Right atrium auricular region (tissue), 2 donors: Measurements from ENCODE around the gene CATSPER3. TPM values are rescaled to one million over a fixed set of nuclear protein-coding genes. Genes with fewer than 3 reads are reported as not detected.

Source experiments
- DNase-seq: peaks from one replicate; pipeline ENCODE4 v3.0.0-alpha.2; 2019; ENCODE audit warnings: low spot score
- H3K27ac ChIP-seq, 2 donors: fragments of 200-600 bp; sonication (generic); 1 replicate in 1 of 2; 2 replicates in 1 of 2; pipeline ENCODE4 v1.5.1; 2016 to 2019
- H3K27me3 ChIP-seq, 2 donors: fragments of 200-600 bp; sonication (generic); one replicate each; pipeline versions ENCODE4 v1.5.1 to v1.6.0; 2017 to 2019
- H3K36me3 ChIP-seq: fragments of 200-600 bp; sonication (generic); one replicate; pipeline ENCODE4 v1.5.1; 2016
- H3K4me1 ChIP-seq, 2 donors: fragments of 200-600 bp; sonication (generic); one replicate each; pipeline versions ENCODE4 v1.5.1 to v1.6.0; 2017 to 2019
- H3K4me3 ChIP-seq, 2 donors: fragments of 200-600 bp; sonication (generic); 1 replicate in 1 of 2; 2 replicates in 1 of 2; pipeline ENCODE4 v1.5.1; 2017 to 2019; ENCODE audit warnings: mild to moderate bottlenecking in 1 of 2, moderate library complexity in 1 of 2
- H3K9me3 ChIP-seq, 2 donors: fragments of 200-600 bp; sonication (generic); one replicate each; pipeline ENCODE4 v1.5.1; 2019
- total RNA-seq, 2 donors: library from RNA; depleted of rRNA; stranded (reverse); fragments of >200 nt; gene quantifications; one replicate each; pipeline ENCODE4 v1.1.0, GENCODE V29; 2016
- TF ChIP-seq, protein P1 (sequence below), 2 donors: fragments of 200-600 bp; sonication (generic); IDR thresholded peaks; one replicate each; pipeline ENCODE4 v1.5.1; 2019; ENCODE audit warnings: antibody characterized with exemption in 2 of 2

CATSPER3 gene
- total RNA-seq, 2 donors from 2014 or later = 0.39 to 0.44 TPM

DNA sequence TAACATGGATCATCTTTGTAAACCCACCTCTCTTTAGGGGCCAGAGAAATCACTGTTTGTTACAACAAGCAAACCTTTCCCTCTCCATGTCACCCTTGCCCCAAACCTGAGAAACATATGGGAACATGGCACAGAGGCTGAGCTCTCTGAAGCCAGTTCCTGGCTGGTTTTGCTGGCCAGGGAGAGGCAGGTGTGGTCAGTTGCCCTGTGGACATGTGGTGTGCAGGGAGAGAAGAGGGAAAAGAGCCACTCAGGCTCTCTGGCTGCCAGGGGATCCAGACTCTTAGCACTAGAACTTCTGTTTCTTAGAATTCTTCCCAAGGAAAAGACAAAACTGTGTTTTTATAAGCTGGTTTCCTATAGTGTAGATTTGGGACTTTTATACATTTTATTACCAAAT, 4.6 kb upstream of the CATSPER3 start:
- Histone ChIP-seq H3K27me3 (no peaks in the 10 kb centered on the region), H3K4me1 (no peaks in the 10 kb centered on the region), H3K9me3 (no peaks in the 10 kb centered on the region), H3K36me3 (peaks cover 14% of the 10 kb centered on the region), H3K27ac (no peak overlapping the region), H3K4me3 (no peak overlapping the region)
- no peak for DNase-seq
- TF ChIP-seq, protein P1, sequence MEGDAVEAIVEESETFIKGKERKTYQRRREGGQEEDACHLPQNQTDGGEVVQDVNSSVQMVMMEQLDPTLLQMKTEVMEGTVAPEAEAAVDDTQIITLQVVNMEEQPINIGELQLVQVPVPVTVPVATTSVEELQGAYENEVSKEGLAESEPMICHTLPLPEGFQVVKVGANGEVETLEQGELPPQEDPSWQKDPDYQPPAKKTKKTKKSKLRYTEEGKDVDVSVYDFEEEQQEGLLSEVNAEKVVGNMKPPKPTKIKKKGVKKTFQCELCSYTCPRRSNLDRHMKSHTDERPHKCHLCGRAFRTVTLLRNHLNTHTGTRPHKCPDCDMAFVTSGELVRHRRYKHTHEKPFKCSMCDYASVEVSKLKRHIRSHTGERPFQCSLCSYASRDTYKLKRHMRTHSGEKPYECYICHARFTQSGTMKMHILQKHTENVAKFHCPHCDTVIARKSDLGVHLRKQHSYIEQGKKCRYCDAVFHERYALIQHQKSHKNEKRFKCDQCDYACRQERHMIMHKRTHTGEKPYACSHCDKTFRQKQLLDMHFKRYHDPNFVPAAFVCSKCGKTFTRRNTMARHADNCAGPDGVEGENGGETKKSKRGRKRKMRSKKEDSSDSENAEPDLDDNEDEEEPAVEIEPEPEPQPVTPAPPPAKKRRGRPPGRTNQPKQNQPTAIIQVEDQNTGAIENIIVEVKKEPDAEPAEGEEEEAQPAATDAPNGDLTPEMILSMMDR (IDR thresholded peaks at IDR 0.05) = no peak

DNA sequence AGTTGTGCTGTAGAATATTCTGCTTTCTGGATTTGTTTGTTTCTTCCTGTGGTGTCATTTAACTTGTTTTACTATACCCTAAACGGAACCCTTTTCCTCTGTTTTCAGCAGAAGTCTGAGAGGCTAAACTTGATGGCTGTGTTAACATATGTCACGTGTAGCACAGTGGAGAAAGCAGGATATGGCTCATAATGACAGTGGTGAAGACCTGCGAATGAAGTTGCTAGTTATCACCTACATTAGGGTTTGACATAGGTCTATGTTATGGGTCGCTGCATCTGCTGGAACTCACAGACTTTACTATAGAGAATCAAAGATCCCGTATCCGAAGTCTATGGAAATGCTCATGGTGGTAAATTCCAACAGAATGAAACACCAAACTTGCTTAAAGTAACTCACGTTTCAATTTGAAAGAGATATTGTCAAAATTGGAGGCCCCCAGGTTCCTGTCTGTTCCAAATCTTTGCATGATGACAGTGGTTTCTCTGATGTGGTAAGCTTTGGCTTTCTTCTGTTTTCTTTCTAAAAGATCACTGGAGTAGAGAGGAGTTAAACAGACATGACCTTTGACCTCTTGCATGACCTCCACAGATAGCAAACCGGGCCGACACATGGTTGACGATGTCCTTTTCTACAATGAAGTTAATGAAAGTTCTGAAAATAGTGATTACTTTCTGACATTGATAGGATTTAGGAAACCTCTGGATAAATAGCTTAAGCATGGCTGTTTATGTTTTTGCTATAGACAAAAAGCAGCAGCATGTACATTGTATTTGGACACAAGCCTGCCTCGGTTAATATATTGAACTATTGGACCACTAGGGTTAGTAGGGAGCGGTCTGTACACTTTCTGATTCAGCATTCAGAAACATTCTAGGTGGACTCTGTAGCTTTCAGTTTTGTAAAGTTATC, 3.1 kb upstream of the CATSPER3 start:
- DNase-seq = no peak
- no peak overlapping the region for H3K27ac ChIP-seq
- no peaks in the 10 kb centered on the region for H3K4me1 ChIP-seq
- no peak overlapping the region for H3K4me3 ChIP-seq
- H3K36me3 ChIP-seq = peaks cover 14% of the 10 kb centered on the region
- no peaks in the 10 kb centered on the region for H3K27me3 ChIP-seq
- H3K9me3 ChIP-seq = no peaks in the 10 kb centered on the region
- TF ChIP-seq, protein P1 (IDR thresholded peaks at IDR 0.05) = no peak

DNA sequence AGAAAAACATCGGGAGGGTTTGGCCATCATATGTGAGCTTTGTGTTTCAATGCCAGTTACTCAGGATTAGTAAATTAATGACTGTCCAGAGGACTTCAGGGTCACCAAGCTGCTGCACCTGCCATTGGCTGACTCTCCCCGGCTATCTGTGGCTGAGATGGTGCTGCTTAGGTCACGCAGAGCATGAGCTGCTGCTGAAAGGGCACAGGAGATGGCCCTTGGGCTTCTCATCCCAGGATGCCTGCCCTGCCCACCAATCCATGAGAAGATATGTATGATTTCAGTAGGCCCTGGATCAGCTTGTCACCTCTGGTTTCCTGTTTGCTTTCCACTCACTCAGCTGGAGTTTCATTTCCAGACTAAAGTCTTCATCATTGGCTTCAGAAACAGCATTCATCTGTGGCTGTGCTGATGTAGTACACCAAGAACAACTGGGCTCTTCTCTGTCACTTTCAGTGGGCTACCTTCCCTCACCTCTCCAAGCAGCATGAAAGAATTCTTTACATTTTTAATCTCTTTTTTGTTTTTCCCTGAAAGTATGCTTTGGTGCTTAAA, 2.4 kb upstream of the CATSPER3 start:
- no peaks in the 10 kb centered on the region for H3K27me3 ChIP-seq
- no peak overlapping the region for H3K27ac ChIP-seq
- TF ChIP-seq, protein P1 (IDR thresholded peaks at IDR 0.05) = no peak
- no peaks in the 10 kb centered on the region for H3K4me1 ChIP-seq
- no peak overlapping the region for H3K4me3 ChIP-seq
- no peak for DNase-seq
- peaks cover 14% of the 10 kb centered on the region for H3K36me3 ChIP-seq
- no peaks in the 10 kb centered on the region for H3K9me3 ChIP-seq

DNA sequence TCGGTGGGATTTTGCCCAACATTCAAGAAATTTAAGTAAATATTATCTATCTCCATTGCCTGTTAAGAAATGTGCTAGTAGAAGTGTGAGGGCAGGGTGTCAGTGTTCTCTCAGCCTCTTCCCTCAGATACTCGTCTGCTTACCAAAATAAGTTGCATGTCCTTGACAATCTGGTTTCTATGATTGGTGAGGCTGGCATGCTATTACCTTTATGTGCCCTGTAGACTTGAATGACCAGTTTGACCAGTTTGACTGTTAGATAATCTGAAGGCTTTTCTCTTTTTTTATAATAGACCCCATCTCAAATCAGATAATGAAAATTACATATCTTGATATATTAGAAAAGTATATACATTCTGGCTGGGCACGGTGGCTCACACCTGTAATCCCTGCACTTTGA, 348 bp downstream of the CATSPER3 start:
- no peaks in the 10 kb centered on the region for H3K9me3 ChIP-seq
- peaks cover 5% of the 10 kb centered on the region for H3K36me3 ChIP-seq
- TF ChIP-seq, protein P1 (IDR thresholded peaks at IDR 0.05) = no peak
- no peaks in the 10 kb centered on the region for H3K4me1 ChIP-seq
- H3K27me3 ChIP-seq = no peaks in the 10 kb centered on the region
- H3K4me3 ChIP-seq = no peak overlapping the region
- no peak for DNase-seq
- H3K27ac ChIP-seq = no peak overlapping the region

DNA sequence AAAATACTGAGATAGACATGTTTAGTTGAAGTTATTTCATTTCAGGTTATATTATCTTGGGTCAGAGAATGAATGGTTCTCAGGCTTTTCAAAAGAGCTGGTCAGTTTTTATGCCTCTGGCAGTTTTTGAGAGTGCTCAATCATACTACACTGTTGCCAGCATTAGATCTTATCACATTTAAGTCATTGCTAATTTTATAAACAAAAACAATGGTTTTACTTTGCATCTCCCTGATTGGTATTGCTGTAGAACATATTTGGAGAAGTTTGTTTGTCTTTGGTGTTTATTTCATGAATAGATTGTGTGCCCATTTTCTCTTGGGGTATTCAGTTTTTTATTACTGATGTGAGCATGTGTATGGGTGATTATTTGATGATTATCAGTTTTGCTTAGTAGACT, 1.5 kb downstream of the CATSPER3 start:
- TF ChIP-seq, protein P1 (IDR thresholded peaks at IDR 0.05) = no peak
- DNase-seq = no peak
- H3K4me1 ChIP-seq = no peaks in the 10 kb centered on the region
- H3K9me3 ChIP-seq = no peaks in the 10 kb centered on the region
- peaks cover 5% of the 10 kb centered on the region for H3K36me3 ChIP-seq
- no peaks in the 10 kb centered on the region for H3K27me3 ChIP-seq
- H3K4me3 ChIP-seq = no peak overlapping the region
- no peak overlapping the region for H3K27ac ChIP-seq
